AG20443 (cell line): ENCODE measurements around the gene STIM1.
A peak's percentile ranks its signal among the peaks of the same experiment; 100 is the strongest.
"Not testable (repeated sequence)": the region's sequence is repeated elsewhere in the genome, so short reads cannot be mapped to it uniquely, and the experiment has no call there.

Experiments used
- DNase-seq: peaks from one replicate; pipeline ENCODE4 v3.0.0; 2012; ENCODE audit warnings: low spot score, mixed read lengths

Gene STIM1

GRCh38 chr11:3983101-3983500 is 127.6 kb downstream of the STIM1 start:
- DNase-seq: no peak

- DNase-seq: no peak
These were observed 129.4 kb downstream of the STIM1 start for GRCh38 chr11:3984896-3985295.

DNA sequence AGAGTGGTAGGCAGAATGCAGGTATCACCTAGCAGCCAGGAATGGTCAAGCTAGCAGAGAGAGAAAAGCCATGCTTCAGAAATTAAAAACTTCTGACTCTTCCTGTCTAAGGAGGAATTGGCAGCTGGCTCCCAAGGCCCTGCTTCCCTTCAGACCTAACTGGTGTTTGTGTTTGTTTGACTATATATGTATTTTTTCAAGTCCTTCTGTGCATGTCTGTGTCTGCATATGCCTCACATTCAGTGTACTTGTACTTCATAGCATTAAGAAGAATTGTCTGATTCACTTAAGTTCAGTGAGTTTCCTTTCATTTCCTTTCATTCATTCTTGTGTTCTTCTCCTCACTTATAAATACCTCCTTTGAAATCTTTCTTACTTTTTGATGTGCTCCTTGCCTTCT is 130.2 kb downstream of the STIM1 start:
- no peak for DNase-seq

DNA sequence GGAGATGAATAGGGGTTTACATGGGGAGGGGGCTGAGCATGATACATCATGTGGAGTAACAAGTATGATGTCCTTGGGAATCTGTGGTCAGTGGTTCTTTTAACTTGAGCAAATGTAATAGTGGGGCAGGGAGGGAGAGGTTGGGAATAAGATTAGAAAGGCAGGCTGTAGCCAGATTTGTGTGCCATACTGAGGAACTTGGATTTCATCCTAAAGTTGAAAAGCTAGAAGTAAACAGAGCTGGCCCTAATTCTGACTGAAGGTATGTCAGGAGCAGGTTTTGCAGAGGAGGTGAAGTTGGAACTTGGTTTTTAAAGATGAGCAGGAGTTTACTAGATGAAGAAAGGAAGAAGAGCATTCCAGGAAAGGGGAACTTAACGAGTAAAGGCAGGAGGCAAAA is 130.8 kb downstream of the STIM1 start:
- no peak for DNase-seq

- no peak for DNase-seq
These were observed 133.9 kb downstream of the STIM1 start for GRCh38 chr11:3989276-3989920.

GRCh38 chr11:3989921-3990290 is 134.4 kb downstream of the STIM1 start:
- DNase-seq: no peak

GRCh38 chr11:3990406-3990805 is 134.9 kb downstream of the STIM1 start:
- DNase-seq: no peak

- no peak for DNase-seq
These were observed 137.5 kb downstream of the STIM1 start for GRCh38 chr11:3992964-3993363.

DNA sequence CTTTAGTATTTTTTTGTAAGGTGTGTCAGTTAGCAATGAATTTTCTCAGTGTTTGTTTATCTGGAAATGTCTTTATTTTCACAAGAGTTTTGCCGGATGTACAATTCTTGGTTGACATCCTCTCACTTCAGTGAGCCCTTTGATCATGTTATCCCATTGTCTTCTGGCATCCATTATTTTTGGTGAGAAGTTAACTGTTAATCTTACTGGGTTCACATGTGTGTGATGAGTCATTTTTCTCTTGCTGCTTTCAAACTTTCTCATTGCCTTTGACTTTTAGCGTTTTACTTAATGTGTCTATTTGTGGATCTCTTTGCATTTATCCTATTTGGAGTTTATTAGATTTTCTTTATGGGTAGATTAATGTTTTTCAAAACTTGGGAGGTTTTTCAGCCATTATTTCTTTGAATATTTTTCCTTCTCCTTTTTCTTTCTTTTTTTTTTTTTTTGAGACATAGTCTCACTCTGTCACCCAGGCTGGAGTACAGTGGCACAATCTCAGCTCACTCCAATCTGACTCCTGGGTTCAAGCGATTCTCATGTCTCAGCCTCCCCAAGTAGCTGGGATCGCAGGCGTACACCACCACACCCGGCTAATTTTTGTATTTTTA is 138.7 kb downstream of the STIM1 start:
- no peak for DNase-seq

- peak; percentile 28 for DNase-seq
These were observed 139.8 kb downstream of the STIM1 start for GRCh38 chr11:3995307-3995706.

DNA sequence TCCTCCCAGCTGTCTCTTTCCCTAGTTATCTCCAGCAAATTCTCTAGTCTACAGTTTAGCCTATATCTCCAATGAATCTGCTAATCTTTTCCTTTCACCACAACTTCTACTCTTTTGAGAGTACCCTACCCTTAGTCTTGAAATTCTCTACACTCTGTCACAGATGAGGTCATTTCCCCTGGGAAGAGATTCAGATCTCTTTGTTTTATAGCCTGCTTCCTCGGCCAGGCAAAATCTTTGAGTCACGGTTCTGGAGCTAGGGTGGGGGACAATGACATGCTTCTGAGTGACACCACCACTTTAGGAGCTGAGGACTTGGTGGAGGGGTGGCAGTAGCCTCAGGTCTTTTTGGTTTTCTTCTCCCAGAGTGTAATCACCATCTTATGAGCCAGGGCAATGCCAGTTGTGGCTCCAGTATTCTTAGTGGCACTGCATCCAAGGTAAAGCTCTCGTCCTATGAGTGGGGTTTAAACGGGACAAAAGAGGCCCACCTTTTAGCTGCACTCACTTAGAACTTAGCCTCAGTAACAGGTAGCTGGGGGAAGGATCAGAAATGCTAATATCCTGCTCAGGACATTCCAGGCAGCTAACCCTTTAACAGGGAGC is 140.6 kb downstream of the STIM1 start:
- DNase-seq: peak; percentile 52

- DNase-seq: no peak
These were observed 141.2 kb downstream of the STIM1 start for GRCh38 chr11:3996651-3997050.

- not testable (repeated sequence) for DNase-seq
These were observed 149.3 kb downstream of the STIM1 start for GRCh38 chr11:4004753-4005152.

DNA sequence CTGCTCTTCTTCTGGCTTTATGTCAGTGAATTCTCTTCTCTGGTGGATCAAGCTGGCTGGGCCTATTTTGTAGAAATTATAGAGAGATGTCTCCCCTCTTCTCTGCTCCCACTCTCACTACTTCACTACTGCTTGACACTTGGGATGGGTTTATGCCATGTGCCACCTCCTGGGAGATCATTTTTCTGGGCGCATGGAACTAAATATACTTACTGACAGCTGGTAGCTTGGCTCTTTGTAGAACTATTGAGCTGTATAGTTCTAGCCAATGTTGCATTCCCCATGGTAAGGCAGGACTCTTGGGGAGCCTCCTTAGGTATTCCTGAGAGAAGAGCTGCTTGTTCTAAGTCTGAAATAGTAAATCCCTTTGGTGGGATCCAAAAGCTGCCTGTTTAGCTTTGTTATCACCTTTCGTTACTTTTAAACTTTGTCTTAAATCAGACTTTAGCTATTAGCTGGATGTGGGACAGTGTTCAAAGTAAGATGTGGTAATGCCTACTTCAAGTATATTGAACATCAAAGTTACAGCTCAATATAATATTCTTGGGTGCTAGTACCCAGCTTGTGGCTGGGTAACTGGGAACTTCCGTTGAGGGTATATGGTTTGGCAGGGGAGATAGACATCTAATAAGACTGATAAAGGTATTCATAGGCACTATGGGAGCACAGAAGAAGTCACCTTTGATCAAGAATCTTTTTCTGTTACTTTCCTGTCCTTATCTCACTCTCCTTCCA is 151.6 kb downstream of the STIM1 start:
- DNase-seq: no peak

GRCh38 chr11:4008116-4008515 is 152.7 kb downstream of the STIM1 start:
- DNase-seq: no peak

- DNase-seq: not testable (repeated sequence)
These were observed 161.1 kb downstream of the STIM1 start for GRCh38 chr11:4016602-4017001.

GRCh38 chr11:4017129-4017528 is 161.7 kb downstream of the STIM1 start:
- DNase-seq: no peak

DNA sequence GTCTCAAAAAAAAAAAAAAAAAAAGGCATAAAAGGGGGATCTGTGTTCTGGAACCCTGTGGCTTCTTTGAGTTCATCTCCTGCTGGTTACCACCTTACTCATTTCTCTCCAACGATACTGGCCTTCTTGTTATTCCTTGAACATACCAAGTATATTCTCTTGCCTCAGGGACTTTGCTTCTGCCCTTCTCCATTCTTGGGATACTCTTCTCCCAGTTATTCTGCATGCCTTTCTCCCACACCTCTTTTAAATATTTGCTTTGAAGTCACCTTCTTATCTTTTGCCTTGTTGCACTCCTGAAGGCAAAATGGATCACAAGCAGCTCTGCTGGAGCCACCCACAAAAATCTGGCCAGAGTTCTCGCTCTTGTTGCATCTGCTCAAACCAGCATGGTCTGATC is 163.2 kb downstream of the STIM1 start:
- DNase-seq: no peak

DNA sequence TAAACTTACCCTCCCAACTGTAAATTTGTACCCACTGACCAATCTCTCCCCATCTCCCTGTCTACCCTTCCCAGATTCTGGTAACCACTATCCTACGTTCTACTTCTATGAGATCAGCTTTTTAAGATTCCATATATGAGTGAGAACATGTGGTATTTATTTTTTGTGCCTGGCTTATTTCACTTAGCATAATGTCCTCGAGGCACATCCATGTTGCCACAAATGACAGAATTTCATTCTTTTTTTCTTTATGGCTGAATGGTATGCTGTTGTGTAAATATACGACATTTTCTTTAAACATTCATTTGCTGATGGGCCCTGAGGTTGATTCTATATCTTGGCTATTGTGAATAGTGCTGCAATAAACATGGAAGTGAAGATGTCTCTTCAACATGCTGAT is 164.4 kb downstream of the STIM1 start:
- no peak for DNase-seq

GRCh38 chr11:4022669-4023068 is 167.2 kb downstream of the STIM1 start:
- no peak for DNase-seq

DNA sequence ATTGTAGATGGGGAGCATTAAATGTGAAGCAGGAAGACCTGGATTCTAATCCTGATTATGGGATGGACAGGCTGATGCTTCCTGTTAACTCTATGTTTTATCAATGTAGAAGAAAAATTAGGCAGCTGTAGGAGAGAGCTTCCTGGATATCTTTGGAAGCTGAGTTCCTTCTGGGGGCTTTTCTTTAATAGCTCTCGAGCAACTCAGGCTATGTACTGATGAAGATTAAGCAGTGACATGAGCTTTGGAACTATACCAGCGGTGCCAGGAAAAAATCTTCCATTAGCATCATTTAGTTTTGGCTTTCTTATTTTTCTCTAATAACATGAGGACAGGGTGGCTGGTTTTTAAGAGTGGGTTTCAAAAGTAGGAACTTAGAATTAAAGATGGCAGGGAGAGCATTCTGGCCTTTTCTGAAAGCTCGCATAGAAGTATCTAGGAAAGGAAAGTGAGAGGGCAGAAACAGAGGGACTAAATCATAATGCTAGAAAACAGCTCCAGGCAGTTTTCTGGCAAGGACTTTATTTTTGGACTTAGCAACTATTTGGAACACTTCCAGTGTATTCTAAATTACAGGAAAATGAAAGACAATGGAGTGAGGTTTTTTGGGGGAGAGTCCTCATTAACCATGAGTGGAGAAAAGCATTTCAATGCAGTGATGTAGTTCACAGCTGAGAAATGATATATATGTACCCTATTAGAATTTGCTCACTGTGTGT is 169.9 kb downstream of the STIM1 start:
- DNase-seq: peak; percentile 46

- peak; percentile 37 for DNase-seq
These were observed 170.5 kb downstream of the STIM1 start for GRCh38 chr11:4025967-4026324.
